Measurements from ENCODE around the gene MRPL16.

The MRPL16 gene

GRCh38 chr11:59769828-59770227 is 40.8 kb downstream of the MRPL16 start:
- no peak for DNase-seq

- no peak for DNase-seq
Observed at GRCh38 chr11:59769111-59769510, 41.5 kb downstream of the MRPL16 start.

- DNase-seq: no peak
Observed at GRCh38 chr11:59767225-59767611, 43.4 kb downstream of the MRPL16 start.

- DNase-seq: no peak
Observed at GRCh38 chr11:59766542-59767224, 43.9 kb downstream of the MRPL16 start.

- no peak for DNase-seq
Observed at GRCh38 chr11:59765068-59765735, 45.4 kb downstream of the MRPL16 start.

GRCh38 chr11:59761993-59762392 is 48.6 kb downstream of the MRPL16 start:
- no peak for DNase-seq

- no peak for DNase-seq
Observed at GRCh38 chr11:59760771-59761170, 49.8 kb downstream of the MRPL16 start.

GRCh38 chr11:59759900-59760299 is 50.7 kb downstream of the MRPL16 start:
- DNase-seq: no peak

- no peak for DNase-seq
Observed at GRCh38 chr11:59758401-59759037, 52.1 kb downstream of the MRPL16 start.

- no peak for DNase-seq
Observed at GRCh38 chr11:59756845-59757244, 53.7 kb downstream of the MRPL16 start.

GRCh38 chr11:59756558-59756840 is 54.1 kb downstream of the MRPL16 start:
- DNase-seq: no peak

Measured in activated CD8-positive, alpha-beta memory T cell treated with anti-CD3 and anti-CD28 coated beads for 24 hours (primary cell).